HepG2 (cell line): ENCODE data around the gene ASIC2. TPM values are rescaled to one million over a fixed set of nuclear protein-coding genes. Genes with fewer than 3 reads are reported as not detected.
A peak's percentile ranks its signal among the peaks of the same experiment; 100 is the strongest.

Source experiments
- ATAC-seq: fragments of 200-7000 bp; cut with Tn5 transposase; 3 replicates; pipeline ENCODE4 v1.9.1; 2020; ENCODE audit warnings: mild to moderate bottlenecking, moderate library complexity
- Bru-seq: library from RNA; stranded (reverse); fragments of 400-500 nt; gene quantifications from one replicate; lab custom pipeline; 2021; lab: Mats Ljungman, UMichigan
- BruChase-seq, 2 experiments: library from RNA; stranded (reverse); fragments of 400-500 nt; gene quantifications; one replicate each; lab custom pipeline; 2021; lab: Mats Ljungman, UMichigan
- BruUV-seq: library from RNA; stranded (reverse); fragments of 400-500 nt; replicated peaks from 2 replicates; lab custom pipeline; 2021; lab: Mats Ljungman, UMichigan
- CTCF ChIA-PET: fragments of 300-600 bp; formaldehyde crosslinking; extraction: SDS; loops from one replicate; lab custom pipeline; 2021; ENCODE audit warnings: low total read pairs, inconsistent platforms, low intra/inter-chr PET ratio; lab: Yijun Ruan, JAX
- POLR2A ChIA-PET: fragments of 350-600 bp; sonication (Branson Sonifier 250); formaldehyde crosslinking; loops from one replicate; lab custom pipeline; 2020; ENCODE audit warnings: antibody characterized with exemption, inconsistent platforms; lab: Yijun Ruan, JAX
- DNase-seq: peaks from one replicate; pipeline ENCODE4 v3.0.0-alpha.2; 2015; ENCODE audit warnings: low spot score
- FAIRE-seq: peaks from 3 replicates; lab custom pipeline; 2011; peaks lifted over from hg19 to GRCh38; lab: Jason Lieb, UNC
- H2AFZ ChIP-seq: one replicate; pipeline ENCODE4 v1.6.1; 2011; ENCODE audit warnings: low read length, inconsistent platforms
- H3K27ac ChIP-seq: fragments of 300-600 bp; 3 replicates; pipeline ENCODE4 v1.8.0; 2011; ENCODE audit warnings: mixed run types, mild to moderate bottlenecking, mixed read lengths, low read length, inconsistent platforms; ENCODE audit not compliant: insufficient read depth; ENCODE audit errors: extremely low read length
- H3K27me3 ChIP-seq, 2 experiments: fragments of 200-600 bp in 1 of 2; 2 replicates in 1 of 2; 3 replicates in 1 of 2; pipeline versions ENCODE4 v1.6.0 to v1.8.0; 2011; ENCODE audit warnings: low read length in 2 of 2, mild to moderate bottlenecking in 2 of 2, moderate library complexity in 2 of 2, inconsistent platforms in 1 of 2; ENCODE audit not compliant: insufficient read depth in 2 of 2, control insufficient read depth in 1 of 2
- H3K36me3 ChIP-seq, 2 experiments: fragments of 200-600 bp in 1 of 2; replicated peaks in 1 of 2; 2 replicates in 1 of 2; 3 replicates in 1 of 2; pipeline versions ENCODE4 v1.5.1 to v1.8.0; 2011; ENCODE audit warnings: low read length in 2 of 2, inconsistent platforms in 1 of 2; ENCODE audit not compliant: insufficient read depth in 2 of 2, control insufficient read depth in 1 of 2
- H3K4me1 ChIP-seq: 2 replicates; pipeline ENCODE4 v1.5.1; 2012; ENCODE audit warnings: low read length, inconsistent platforms; ENCODE audit not compliant: insufficient read depth
- H3K4me2 ChIP-seq: 2 replicates; pipeline ENCODE4 v1.6.0; 2011; ENCODE audit warnings: low read depth, low read length, inconsistent platforms
- H3K4me3 ChIP-seq, 3 experiments: fragments of 200-600 bp in 1 of 3; sonication (generic), shearing (Covaris generic) in 1 of 3; replicated peaks in 1 of 3; 2 replicates each; pipeline ENCODE4 v1.5.1; 2011 to 2016; ENCODE audit warnings: low read length in 3 of 3, inconsistent platforms in 2 of 3, low read depth in 2 of 3, mild to moderate bottlenecking in 2 of 3, control low read depth in 1 of 3, mixed read lengths in 1 of 3; ENCODE audit not compliant: insufficient read depth in 1 of 3
- H3K79me2 ChIP-seq: one replicate; pipeline ENCODE4 v1.6.1; 2011; ENCODE audit warnings: low read length, inconsistent platforms; ENCODE audit not compliant: insufficient read depth
- H3K9ac ChIP-seq: 2 replicates; pipeline ENCODE4 v1.6.0; 2011; ENCODE audit warnings: mild to moderate bottlenecking, low read depth, low read length, inconsistent platforms; ENCODE audit not compliant: insufficient read depth
- H3K9me3 ChIP-seq: 2 replicates; pipeline ENCODE4 v1.5.1; 2012; ENCODE audit warnings: mild to moderate bottlenecking, low read length
- H4K20me1 ChIP-seq: 2 replicates; pipeline ENCODE4 v1.6.0; 2011; ENCODE audit warnings: inconsistent platforms, mild to moderate bottlenecking, low read length, moderate library complexity; ENCODE audit not compliant: insufficient read depth
- CREB1 ChIP-seq, 2 experiments: fragments of 450-650 bp in 1 of 2; IDR thresholded peaks; 2 replicates each; pipeline ENCODE4 v1.6.1; 2016 to 2017; ENCODE audit warnings: control low read depth in 1 of 2, mild to moderate bottlenecking in 1 of 2, missing compliant biosample characterization in 1 of 2, missing genetic modification characterization in 1 of 2
- ZNF510 ChIP-seq: sonication (generic); formaldehyde crosslinking; IDR thresholded peaks from 2 replicates; pipeline ENCODE4 v1.4.0; 2020; ENCODE audit warnings: low read depth, mild to moderate bottlenecking, missing genetic modification reagents
- WGBS: methylation state at CpG from one replicate; pipeline ENCODE4 v1.1.6; 2017; ENCODE audit warnings: low lambda C conversion rate; 5-methylcytosine and 5-hydroxymethylcytosine counted together
- in situ Hi-C: cut with HindIII; loops from 2 replicates; pipeline ENCODE4 v1.10.0; 2017; ENCODE audit warnings: low pct_unique_long_range_greater_than_20kb; ENCODE audit not compliant: extremely low pct_ligation_motif_present
- intact Hi-C: fragments of 100-400 bp; cut with micrococcal nuclease; formaldehyde crosslinking; loops from one replicate; pipeline ENCODE4 v1.10.0; 2022; ENCODE audit not compliant: unreplicated experiment
- long read RNA-seq, 2 experiments: library from RNA in 1 of 2; library from polyadenylated mRNA in 1 of 2; stranded (forward) in 1 of 2; unstranded in 1 of 2; transcript quantifications; one replicate each; pipeline ENCODE4 v2.0.0, GENCODE V29; 2019 to 2022
- polyA minus RNA-seq, 3 experiments: library from RNA; depleted of rRNA, polyadenylated mRNA; stranded (reverse); fragments of >200 nt; gene quantifications; 2 replicates each; pipeline ENCODE4 v1.2.3, GENCODE V29; 2011; ENCODE audit warnings: low replicate concordance in 1 of 3
- polyA plus RNA-seq, 8 experiments: library from polyadenylated mRNA; depleted of rRNA in 3 of 8; stranded (reverse) in 7 of 8; unstranded in 1 of 8; fragments of >200 nt; fragmentation: Illumina TruSeq in 4 of 8; extraction: Trizol in 4 of 8; gene quantifications; 2 replicates each; pipeline versions ENCODE4 v1.2.1 to v1.2.3, GENCODE V29; 2011 to 2016; ENCODE audit warnings: low read depth in 4 of 8, missing spikeins in 1 of 8, mixed read lengths in 1 of 8; ENCODE audit not compliant: insufficient read depth in 1 of 8
- total RNA-seq, 5 experiments: library from RNA; depleted of rRNA; stranded (reverse); fragments of >200 nt; fragmentation: Illumina TruSeq; extraction: Trizol; gene quantifications; 2 replicates each; pipeline ENCODE4 v1.2.3, GENCODE V29; 2016; ENCODE audit warnings: low read depth in 1 of 5

Gene ASIC2
- total RNA-seq (2016; rRNA removed; fragmentation: Illumina TruSeq; extraction: Trizol) (not detected in 2 replicates), polyA plus RNA-seq (2011; rRNA removed) (not detected in 2 replicates), polyA minus RNA-seq (2011; rRNA and poly(A)+ RNA removed; ENCODE audit: low replicate concordance) (0.26 TPM in 1 of 2 replicates, not detected in the other), Bru-seq, nascent RNA (percentile 0 among the genes with signal in this experiment), BruChase-seq, experiment 1, labeled RNA remaining after a 6-hour chase (percentile 1 among the genes with signal in this experiment), BruChase-seq, experiment 2, labeled RNA remaining after a 2-hour chase (percentile 1 among the genes with signal in this experiment)
- total RNA-seq (2016; cell fraction: cytosol; rRNA removed; fragmentation: Illumina TruSeq; extraction: Trizol; ENCODE audit: low read depth): not detected in 2 replicates
- not detected in 2 replicates for total RNA-seq (2016; cell fraction: insoluble cytoplasmic fraction; rRNA removed; fragmentation: Illumina TruSeq; extraction: Trizol)
- total RNA-seq (2016; cell fraction: membrane; rRNA removed; fragmentation: Illumina TruSeq; extraction: Trizol): not detected in 2 replicates
- total RNA-seq (2016; cell fraction: nucleus; rRNA removed; fragmentation: Illumina TruSeq; extraction: Trizol): not detected in 2 replicates
- not detected in 2 replicates for polyA plus RNA-seq (2011; cell fraction: cytosol; rRNA removed)
- not detected in 2 replicates for polyA plus RNA-seq (2011; cell fraction: nucleus; rRNA removed)
- polyA plus RNA-seq (2012): not detected in 2 replicates
- polyA plus RNA-seq (2016; cell fraction: cytosol; fragmentation: Illumina TruSeq; extraction: Trizol; ENCODE audit: low read depth): not detected in 2 replicates
- not detected in 2 replicates for polyA plus RNA-seq (2016; cell fraction: insoluble cytoplasmic fraction; fragmentation: Illumina TruSeq; extraction: Trizol; ENCODE audit: low read depth)
- polyA plus RNA-seq (2016; cell fraction: membrane; fragmentation: Illumina TruSeq; extraction: Trizol; ENCODE audit: low read depth): not detected in 2 replicates
- polyA plus RNA-seq (2016; cell fraction: nucleus; fragmentation: Illumina TruSeq; extraction: Trizol; ENCODE audit: insufficient read depth, low read depth): not detected in 2 replicates
- not detected in 2 replicates for polyA minus RNA-seq (2011; cell fraction: cytosol; rRNA and poly(A)+ RNA removed)
- polyA minus RNA-seq (2011; cell fraction: nucleus; rRNA and poly(A)+ RNA removed): not detected in 2 replicates
- long read RNA-seq, experiment 1: 0 reads
- long read RNA-seq, experiment 2: 0 reads

DNA sequence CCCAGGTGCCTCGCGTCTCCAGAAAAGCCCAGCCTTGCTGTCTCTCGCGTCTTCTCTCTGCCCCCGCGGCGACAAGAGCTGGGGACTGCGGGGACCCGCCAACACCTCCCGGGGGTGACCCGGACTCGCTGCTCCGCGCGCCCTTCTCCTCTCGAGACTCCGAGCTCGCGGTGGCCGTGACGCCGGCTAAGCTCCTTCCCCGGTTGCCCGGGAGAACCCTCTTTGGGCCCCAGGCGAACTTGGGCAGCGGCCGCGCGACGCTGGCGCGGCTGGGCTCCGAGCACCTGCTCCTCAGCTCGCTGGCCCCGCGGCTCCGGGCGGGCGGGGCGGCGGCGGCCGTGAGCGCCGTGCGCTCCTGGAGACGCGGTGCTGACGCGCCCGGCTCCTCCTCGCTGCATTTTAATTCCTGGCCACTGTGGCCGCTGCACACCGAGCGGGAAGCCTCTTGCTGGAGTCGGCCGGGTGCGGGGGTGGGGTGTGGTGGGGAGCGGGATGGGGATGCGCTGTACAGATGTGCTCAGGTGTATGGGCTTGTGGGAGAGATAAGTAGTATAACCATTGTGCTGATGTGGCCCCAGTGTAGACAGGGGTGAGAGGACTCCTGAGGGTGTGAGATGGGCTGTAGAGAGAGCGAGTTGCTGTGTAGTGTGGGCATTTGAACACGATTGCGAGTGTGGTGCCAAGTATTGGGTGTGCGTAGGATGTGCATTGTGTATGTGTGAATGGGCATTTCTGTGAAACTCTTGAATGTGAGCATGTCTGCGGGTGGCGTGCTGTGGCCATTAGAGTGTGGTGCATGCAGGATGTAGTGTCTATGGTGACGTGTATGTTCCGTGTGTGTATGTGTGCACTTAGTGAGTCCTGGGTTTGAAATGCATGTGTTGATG, at the start of gene ASIC2:
Gene ASIC2, minus strand, starts transcription at position 315 of the 887 bp plus-strand sequence.
- POLR2A ChIA-PET: no interaction called here
- CTCF ChIA-PET: no interaction called here
- intact Hi-C loops: no loop called here
- H3K4me2 ChIP-seq: no peak within 1 kb of the TSS
- H3K4me3 ChIP-seq: no peak within 1 kb of the TSS
- DNase-seq: no peak
- H3K36me3 ChIP-seq: no peaks in the 10 kb centered on the region
- no peak within 1 kb of the TSS for H3K9ac ChIP-seq
- no TSS peak for BruUV-seq
- H4K20me1 ChIP-seq: no peaks in the 10 kb centered on the region
- H3K4me1 ChIP-seq: no peaks in the 10 kb centered on the region
- no peak for ATAC-seq
- peaks cover 0 to 20% of the 10 kb centered on the region in 2 experiments; a peak in 3 of 5 replicates for H3K27me3 ChIP-seq
- WGBS: 48% methylated on average over 25 of the region's 68 CpGs
- H3K79me2 ChIP-seq: no peaks in the 10 kb centered on the region
- no peak for FAIRE-seq
- no peak within 1 kb of the TSS for H3K27ac ChIP-seq
- no peak within 1 kb of the TSS for H2AFZ ChIP-seq
- no peaks in the 10 kb centered on the region for H3K9me3 ChIP-seq
- in situ Hi-C loops: no loop called here
- TF ChIP-seq ZNF510 (CRISPR knock-in tag) (no peak), CREB1 (IDR thresholded peaks at IDR 0.05) (peak; percentile 15; the same call in 1 of the 2 replicates), CREB1 (CRISPR knock-in tag; IDR thresholded peaks at IDR 0.05) (no peak)
